Progenitor cell of endocrine pancreas (in vitro differentiated cells): Measurements from ENCODE around the gene MAPK1IP1L. TPM values are rescaled to one million over a fixed set of nuclear protein-coding genes. Genes with fewer than 3 reads are reported as not detected.

Experiments used
- DNase-seq: peaks from one replicate; pipeline ENCODE4 v3.0.0; 2021; ENCODE audit warnings: low spot score; ENCODE audit not compliant: unreplicated experiment
- H3K27ac Mint-ChIP-seq: 2 replicates; pipeline ENCODE4 v1.8.0; 2021; ENCODE audit warnings: mild to moderate bottlenecking, moderate library complexity, mixed read lengths
- H3K27me3 Mint-ChIP-seq: 2 replicates; pipeline ENCODE4 v1.8.0; 2021; ENCODE audit warnings: mixed read lengths
- H3K36me3 Mint-ChIP-seq: 2 replicates; pipeline ENCODE4 v1.8.0; 2022; ENCODE audit warnings: mixed read lengths; ENCODE audit not compliant: insufficient read depth
- H3K4me1 Mint-ChIP-seq: 2 replicates; pipeline ENCODE4 v1.8.0; 2021; ENCODE audit warnings: low read depth, mixed read lengths
- H3K4me3 Mint-ChIP-seq: 2 replicates; pipeline ENCODE4 v1.8.0; 2021; ENCODE audit warnings: low read depth, mild to moderate bottlenecking, moderate library complexity, mixed read lengths
- H3K9me3 Mint-ChIP-seq: 2 replicates; pipeline ENCODE4 v1.8.0; 2021; ENCODE audit warnings: low read depth, mixed read lengths
- total RNA-seq: library from RNA; stranded (reverse); gene quantifications from 2 replicates; pipeline ENCODE4 v1.2.1, GENCODE V29; 2021
- TF ChIP-seq, protein P1 (sequence below): fragments of 200-600 bp; sonication (generic); IDR thresholded peaks from one replicate; pipeline ENCODE4 v1.5.0; 2021; ENCODE audit warnings: antibody characterized with exemption, mild to moderate bottlenecking; ENCODE audit not compliant: unreplicated experiment

Gene MAPK1IP1L
- total RNA-seq, 1 donor from 2014 or later: 140 TPM

DNA sequence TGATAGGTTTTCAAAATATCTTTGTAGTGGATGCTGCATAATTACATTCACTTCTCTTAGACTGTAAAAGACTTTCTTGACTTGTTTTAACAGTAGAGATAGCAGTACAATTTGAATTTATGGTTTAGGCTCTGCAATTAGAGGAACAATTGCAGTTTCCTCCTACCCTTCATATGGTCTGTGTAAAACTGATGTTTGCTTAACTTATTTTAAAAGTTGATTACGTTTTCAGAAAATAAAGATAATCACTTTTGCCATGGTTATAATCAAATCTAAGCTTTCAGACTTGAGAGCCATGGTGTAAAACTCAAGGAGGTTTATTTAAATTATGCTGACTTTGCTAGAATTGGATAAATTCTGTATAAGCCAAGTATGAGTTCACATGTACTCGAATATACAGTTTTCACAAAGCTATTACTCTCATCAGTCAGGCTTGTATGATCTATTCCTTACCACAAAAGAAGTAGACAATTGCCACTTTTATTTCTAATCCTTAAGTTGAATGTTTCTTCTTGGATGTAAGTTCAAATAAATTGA is 2.5 kb upstream of the MAPK1IP1L start:
- no peak for DNase-seq
- H3K36me3 Mint-ChIP-seq: peaks cover 8% of the 10 kb centered on the region
- H3K27ac Mint-ChIP-seq: no peak overlapping the region
- H3K9me3 Mint-ChIP-seq: no peaks in the 10 kb centered on the region
- H3K4me1 Mint-ChIP-seq: peaks cover 20% of the 10 kb centered on the region
- no peaks in the 10 kb centered on the region for H3K27me3 Mint-ChIP-seq
- TF ChIP-seq, protein P1, sequence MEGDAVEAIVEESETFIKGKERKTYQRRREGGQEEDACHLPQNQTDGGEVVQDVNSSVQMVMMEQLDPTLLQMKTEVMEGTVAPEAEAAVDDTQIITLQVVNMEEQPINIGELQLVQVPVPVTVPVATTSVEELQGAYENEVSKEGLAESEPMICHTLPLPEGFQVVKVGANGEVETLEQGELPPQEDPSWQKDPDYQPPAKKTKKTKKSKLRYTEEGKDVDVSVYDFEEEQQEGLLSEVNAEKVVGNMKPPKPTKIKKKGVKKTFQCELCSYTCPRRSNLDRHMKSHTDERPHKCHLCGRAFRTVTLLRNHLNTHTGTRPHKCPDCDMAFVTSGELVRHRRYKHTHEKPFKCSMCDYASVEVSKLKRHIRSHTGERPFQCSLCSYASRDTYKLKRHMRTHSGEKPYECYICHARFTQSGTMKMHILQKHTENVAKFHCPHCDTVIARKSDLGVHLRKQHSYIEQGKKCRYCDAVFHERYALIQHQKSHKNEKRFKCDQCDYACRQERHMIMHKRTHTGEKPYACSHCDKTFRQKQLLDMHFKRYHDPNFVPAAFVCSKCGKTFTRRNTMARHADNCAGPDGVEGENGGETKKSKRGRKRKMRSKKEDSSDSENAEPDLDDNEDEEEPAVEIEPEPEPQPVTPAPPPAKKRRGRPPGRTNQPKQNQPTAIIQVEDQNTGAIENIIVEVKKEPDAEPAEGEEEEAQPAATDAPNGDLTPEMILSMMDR: no peak
- H3K4me3 Mint-ChIP-seq: no peak overlapping the region

DNA sequence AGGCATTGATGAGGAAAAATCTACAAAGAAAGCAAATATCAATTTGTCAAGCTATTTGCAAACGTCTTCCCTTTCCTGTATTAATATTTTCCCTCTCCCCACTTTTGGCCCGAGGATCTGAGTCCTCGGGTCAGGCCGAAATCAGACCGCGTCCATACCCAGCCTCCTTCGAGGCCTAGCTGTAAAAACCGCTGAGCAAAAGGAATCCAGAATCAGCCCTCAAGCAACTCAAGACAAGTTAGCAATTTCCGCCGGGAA is 353 bp upstream of the MAPK1IP1L start:
- H3K4me1 Mint-ChIP-seq: peaks cover 23% of the 10 kb centered on the region
- peaks cover 3% of the 10 kb centered on the region for H3K9me3 Mint-ChIP-seq
- TF ChIP-seq, protein P1: no peak
- no peaks in the 10 kb centered on the region for H3K27me3 Mint-ChIP-seq
- H3K4me3 Mint-ChIP-seq: peak overlapping the region; percentile 95
- no peak for DNase-seq
- H3K27ac Mint-ChIP-seq: peak overlapping the region; percentile 99
- peaks cover 15% of the 10 kb centered on the region for H3K36me3 Mint-ChIP-seq

DNA sequence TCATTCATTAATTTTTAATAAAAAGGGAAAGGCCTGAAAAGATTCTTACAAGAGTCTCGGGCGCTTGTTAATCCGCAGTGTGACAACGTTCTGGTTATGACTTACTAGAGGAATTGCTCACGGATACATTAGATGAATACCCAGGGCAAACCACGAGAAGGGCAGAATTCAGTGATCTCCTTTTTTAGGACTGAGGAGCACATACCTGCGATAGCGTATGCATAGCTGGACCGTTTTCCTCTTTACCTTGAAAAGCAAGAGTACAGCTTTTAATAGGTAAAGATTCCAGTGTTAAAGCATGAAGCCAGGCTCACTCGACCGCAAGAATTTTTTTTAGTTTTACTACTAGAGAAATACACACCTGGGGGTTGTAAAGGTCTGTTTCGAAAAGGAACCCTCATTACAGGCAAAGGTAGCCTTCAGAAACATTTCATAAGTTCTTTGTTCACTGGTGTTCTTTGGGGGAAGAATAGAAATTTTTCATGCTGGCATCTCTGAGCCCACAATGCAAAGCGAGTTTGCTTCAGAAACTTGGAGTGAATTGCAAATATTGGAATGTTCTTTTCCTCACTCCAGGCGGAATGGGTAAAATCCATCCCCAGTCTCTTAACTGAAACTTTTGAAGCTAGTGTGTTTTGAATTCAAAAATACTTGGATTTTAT is 953 bp downstream of the MAPK1IP1L start:
- TF ChIP-seq, protein P1: no peak
- Mint-ChIP-seq H3K9me3 (peaks cover 3% of the 10 kb centered on the region), H3K36me3 (peaks cover 18% of the 10 kb centered on the region), H3K27ac (peak overlapping the region; percentile 99), H3K4me3 (peak overlapping the region; percentile 95), H3K27me3 (no peaks in the 10 kb centered on the region), H3K4me1 (peaks cover 23% of the 10 kb centered on the region)
- DNase-seq: no peak

DNA sequence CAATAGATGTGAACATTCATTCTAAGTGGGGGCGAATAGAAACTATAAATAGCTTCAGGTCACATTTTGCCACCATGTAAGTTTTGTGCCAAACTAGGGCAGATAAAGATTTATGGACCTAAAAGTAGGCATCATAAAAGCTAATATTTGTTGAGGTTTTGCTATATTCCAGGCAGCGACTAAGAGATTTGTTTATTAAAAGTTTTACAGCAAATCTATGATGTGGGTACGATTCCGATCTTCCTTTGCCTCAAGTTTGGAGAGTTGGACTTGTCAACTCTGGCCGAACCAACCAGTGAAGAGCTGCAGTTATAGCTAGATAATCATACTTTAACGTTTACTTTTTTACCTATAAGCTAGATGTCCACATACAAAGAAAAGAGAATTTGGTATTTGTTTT is 1.6 kb downstream of the MAPK1IP1L start:
- Mint-ChIP-seq H3K36me3 (peaks cover 20% of the 10 kb centered on the region), H3K27ac (peak overlapping the region; percentile 99), H3K4me1 (peaks cover 23% of the 10 kb centered on the region), H3K27me3 (no peaks in the 10 kb centered on the region), H3K4me3 (peak overlapping the region; percentile 95), H3K9me3 (peaks cover 3% of the 10 kb centered on the region)
- no peak for DNase-seq
- TF ChIP-seq, protein P1: no peak

DNA sequence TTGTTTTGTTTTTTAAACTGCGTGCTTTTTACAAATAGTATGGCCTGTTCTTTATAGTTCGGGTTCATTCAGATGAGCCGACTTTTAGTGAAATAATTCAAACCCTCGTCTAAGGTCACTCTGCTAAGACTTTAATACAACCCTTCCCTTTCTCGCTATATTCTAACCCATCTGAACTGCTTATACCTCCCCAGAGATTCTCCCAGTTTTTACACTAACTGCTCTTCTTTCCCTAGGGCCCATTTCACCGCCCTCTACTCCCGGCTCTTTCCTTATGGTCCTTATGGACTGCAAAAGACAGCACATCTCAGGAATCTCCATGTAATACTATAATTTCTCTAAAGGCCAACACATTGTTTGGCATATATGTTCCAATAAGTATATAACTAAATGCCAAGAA is 2.1 kb downstream of the MAPK1IP1L start:
- Mint-ChIP-seq H3K9me3 (peaks cover 3% of the 10 kb centered on the region), H3K27me3 (no peaks in the 10 kb centered on the region), H3K36me3 (peaks cover 23% of the 10 kb centered on the region), H3K27ac (peak overlapping the region; percentile 99), H3K4me1 (peaks cover 23% of the 10 kb centered on the region), H3K4me3 (peak overlapping the region; percentile 95)
- TF ChIP-seq, protein P1: no peak
- DNase-seq: no peak
